ENCODE measurements around the gene CHAC2.
"Not testable (repeated sequence)": the region's sequence is repeated elsewhere in the genome, so short reads cannot be mapped to it uniquely, and the experiment has no call there.

CHAC2 gene

DNA sequence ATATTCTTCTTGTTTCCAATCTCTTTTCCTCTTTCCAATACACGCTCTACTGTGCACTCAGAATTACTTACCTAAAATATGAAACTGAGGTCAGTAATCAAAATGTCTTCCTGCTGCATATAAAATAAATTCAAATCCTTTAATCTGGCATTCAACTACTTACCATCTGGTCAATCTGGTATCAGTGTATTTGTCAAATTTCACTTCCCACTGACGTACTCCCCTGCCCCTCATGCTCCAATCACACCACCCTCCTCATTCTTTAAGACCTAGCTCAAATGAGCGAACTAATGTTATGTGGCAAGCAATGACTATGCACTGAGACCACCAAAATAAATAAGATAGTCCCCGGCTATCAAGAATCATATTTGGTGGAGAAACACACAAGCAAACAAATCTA, 12.5 kb downstream of the CHAC2 start:
- DNase-seq, result no peak

DNA sequence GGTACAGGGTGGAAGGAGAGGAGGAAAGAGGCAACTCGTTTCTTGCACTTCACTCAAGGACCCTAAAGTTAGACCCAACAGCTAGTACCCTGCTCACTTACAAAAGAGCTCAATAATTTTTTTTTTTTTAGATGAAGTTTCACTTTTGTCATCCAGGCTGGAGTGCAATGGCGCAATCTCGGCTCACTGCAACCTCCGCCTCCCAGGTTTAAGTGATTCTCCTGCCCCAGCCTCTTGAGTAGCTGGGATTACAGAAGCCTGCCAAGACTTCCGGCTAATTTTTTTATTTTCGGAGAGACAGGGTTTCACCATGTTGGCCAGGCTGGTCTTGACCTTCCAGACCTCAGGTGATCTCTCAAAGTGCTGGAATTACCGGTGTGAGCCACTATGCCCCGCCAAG, 15.1 kb downstream of the CHAC2 start:
- DNase-seq, result no peak

DNA sequence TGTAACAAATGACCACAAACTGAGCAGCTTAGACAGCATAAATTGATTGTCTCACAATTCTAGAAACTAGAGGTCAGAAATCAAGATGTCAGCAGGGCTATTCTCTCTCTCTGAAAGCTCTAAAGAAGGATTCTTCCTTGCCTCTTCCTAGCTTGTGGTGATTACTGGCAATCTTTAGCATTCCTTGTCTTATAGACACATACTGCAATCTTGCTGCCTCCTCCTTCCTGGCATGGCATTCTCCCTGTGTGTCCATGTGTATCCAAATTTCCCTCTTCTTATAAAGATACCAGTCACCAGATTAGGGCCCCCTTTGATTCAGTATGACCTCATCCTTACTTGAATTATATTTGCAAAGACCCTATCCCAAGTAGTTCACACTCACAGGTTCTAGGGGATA, 16.8 kb downstream of the CHAC2 start:
- DNase-seq, result no peak

DNA sequence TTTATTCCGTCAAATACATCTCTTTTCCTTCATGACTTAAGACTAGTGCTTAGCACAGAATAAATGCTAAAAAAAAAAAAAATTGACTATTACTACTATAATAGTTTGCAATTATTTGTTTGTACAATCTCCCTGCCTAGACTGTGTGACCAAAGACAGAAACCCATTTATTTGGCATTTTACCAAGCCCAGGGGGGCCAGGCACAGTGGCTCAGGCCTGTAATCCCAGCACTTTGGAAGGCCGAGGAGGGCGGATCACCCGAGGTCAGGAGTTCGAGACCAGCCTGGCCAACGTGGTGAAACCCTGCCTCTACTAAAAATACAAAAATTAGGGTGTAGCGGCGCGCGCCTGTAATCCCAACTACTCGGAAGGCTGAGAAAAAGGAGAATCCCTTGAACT, 17.8 kb downstream of the CHAC2 start:
- no peak for DNase-seq

DNA sequence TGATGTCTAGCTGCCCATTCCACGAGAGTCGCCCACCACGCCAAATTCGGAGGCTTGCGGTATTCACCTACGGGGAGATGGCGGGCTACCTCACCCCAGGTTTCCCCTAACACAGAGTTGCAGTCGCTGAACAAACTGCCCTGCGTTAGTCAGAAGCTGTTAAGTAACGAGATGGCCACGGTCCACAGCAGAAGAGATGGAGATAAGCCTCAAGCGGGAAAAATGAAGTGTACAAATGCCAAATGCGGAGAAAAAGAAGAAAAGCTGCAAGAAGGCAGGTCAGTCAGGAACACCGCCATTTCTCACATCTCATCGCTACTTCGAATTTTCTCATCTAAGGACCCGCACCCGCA, 18.7 kb downstream of the CHAC2 start:
- DNase-seq, result no peak

DNA sequence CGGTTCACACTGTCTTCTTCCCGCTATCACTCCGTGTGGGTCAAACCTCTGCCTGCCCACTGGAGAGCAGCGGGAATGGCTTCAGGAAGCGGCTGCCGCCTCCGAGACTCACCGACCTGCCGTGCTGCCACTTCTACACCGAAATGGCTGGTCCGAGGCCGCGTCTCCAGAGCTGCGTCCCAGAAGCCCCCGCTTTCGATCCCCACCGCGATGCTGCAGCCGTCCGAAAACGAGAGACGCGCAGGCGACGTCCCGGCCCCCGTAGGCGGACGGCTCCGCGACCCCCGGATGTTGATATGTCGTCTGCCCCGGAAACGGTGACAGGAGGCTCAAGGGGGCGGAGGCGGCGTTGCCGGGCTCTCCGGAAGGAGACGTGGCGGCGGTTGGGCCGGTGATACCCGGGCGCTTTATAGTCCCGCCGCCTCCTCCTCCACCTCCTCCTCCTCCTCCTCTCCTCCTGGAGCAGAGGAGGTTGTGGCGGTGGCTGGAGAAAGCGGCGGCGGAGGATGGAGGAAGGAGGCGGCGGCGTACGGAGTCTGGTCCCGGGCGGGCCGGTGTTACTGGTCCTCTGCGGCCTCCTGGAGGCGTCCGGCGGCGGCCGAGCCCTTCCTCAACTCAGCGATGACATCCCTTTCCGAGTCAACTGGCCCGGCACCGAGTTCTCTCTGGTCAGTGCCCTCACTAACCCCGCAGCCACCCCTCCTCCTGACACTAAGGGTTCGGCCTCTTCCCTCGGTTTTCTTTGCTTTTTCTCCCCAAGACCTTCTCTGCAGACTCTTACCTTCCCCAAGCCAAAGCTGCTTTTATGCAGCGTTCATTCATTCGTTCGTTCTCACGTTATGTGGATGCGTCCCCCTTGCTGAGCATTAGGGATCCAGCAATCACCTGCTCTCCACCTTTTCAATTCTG, 19.4 kb downstream of the CHAC2 start, which contains the start of the genes ASB3 and ERLEC1:
TSS of gene ASB3 (minus strand) at position 249 of the 909 bp plus-strand sequence. CDS start 21,381 bp downstream, outside the sequence.
TSS of gene ERLEC1 (plus strand) at position 340 of the 909 bp plus-strand sequence. CDS start at position 507, 167 bp downstream.
- DNase-seq, result peak; percentile 88

DNA sequence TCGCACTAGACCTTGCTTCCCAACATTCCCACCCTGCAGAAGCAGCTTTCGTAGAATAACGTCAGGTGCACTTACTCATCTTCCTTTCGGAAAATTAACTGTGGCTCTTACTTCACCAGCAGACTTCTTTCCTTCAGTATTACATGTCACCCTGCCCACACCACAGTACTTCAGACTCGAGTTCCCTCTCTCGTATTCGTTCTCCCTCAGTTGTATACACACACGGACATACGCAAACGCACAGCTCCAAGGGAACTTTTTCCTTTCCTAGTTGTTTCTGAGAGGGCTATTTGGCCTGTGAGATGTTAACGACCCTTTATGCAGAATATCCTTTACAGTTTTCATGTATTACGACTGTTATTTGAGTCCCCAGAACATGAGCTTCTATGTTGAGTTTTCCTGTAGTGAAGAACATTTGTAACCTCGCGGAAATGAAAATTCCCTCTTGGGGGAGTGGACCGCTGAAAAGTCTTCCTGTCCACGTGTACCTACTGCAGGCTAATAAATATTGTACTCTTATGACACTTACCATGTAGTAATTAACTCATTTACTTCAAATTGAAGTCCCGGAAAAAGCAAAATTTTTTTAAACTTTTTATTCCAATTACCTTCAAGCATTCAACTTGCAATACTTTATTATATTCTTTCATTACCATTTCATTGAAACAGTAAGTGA, 20.1 kb downstream of the CHAC2 start:
- no peak for DNase-seq

DNA sequence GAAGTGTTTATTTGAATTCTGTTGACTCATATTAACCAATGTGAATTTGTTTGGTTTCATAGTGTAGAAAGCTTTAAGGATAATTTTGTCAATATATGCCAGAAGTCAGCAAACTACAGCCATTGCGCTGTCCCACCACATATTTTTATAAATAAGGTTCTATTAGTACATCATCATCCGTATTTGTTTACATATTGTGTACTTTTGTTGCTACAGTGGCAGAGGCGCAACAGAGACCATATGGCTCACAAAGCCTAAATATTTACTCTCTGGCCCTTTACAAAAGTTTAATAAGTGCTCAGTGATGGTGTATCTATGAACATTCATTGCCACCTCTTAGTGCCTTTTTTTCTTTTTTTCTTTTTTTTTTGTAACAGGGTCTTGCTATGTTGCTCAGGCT, 25.7 kb downstream of the CHAC2 start:
- DNase-seq, result no peak

DNA sequence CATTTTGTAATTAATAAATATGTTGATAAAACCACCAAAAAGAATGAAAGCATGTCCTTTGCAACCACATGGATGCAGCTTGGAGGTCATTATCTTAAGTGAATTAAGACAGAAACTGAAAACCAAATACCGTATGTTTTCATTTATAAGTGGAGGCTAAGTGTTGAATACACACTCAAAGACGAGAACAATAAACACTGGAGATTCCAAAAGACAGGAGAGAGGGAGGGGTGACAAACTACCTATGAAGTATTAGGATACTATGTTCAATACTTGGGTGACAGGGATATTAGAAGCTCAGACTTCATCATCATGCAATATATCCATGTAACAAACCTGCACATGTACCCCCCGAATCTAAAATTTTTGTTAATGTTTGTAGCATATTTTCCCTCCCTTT, 26.2 kb downstream of the CHAC2 start:
- DNase-seq, result no peak

DNA sequence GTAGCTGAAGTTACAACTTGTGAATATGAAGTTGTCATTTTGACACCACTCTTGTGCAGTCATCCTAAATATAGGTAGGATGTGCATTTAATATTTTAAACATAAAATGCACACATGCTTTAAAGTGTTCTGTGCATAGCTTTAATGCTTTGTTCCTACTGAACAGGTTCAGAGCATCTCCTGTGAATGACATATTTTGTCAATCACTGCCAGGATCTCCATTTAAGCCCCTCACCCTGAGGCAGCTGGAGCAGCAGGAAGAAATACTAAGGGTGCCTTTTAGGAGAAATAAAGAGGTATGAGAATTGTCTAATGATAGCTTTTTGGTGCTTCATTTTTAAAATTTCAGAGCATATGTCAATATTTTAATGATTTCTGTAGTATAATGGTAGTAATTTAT, 33.9 kb downstream of the CHAC2 start:
- no peak for DNase-seq

DNA sequence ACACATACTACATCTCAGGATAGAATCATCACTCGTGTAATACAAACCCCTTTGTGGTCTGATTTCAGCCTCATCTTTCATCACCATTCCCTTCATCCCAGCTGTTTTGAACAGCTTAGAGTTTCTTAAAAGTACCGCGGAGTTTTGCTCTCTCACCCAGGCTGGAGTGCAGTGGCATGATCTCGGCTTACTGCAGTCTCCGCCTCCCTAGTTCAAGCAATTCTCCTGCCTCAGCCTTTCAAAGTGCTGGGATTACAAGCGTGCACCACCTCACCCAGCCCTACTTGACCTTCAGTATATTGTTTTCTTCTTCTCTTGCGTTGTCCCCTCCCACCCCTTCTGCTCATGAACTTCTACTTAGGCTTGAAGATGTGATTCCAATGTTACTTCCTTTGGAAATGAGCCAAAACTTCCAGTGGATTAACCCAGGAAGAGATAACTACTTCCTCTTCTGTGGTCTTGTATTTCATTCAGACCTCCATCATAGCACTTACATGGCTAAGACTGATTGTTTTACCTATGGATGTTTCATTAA, 35.1 kb downstream of the CHAC2 start:
- DNase-seq, result no peak

DNA sequence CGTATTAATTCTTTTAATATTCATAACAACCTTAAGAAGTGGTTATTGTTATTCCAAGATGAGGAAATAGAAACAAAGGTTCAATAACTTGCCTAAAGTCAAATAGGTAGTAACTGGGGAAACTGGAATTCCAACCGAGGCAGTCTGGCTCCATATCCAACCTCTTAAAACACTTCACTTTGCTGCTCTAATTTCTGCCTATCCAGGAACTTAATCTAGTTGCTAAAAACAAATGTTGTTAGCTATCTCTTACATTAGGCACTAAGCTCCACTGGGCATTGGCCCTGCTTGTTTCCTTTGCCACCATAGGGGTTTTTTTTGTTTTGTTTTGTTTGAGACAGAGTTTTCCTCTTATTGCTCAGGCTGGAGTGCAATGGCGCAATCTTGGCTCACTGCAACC, 44.0 kb downstream of the CHAC2 start:
- no peak for DNase-seq

DNA sequence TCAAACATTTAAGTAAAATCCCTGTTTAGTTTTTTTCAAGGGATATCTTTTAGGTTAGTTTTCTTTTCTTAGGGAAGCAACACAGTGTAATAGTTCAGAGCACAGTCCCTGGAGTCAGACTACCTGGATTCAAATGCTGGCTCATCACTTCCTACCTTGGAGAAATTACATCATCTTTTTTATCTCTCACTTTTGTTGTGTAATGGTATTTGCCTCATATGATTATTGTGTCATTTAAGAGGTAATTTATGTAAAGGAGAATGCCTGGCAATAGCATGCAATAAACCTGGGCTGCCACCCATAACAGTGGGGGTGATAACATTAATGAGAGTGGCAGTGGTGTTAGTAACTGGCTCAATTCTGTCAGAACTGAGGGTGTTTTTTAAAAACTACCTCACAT, 45.5 kb downstream of the CHAC2 start:
- no peak for DNase-seq

DNA sequence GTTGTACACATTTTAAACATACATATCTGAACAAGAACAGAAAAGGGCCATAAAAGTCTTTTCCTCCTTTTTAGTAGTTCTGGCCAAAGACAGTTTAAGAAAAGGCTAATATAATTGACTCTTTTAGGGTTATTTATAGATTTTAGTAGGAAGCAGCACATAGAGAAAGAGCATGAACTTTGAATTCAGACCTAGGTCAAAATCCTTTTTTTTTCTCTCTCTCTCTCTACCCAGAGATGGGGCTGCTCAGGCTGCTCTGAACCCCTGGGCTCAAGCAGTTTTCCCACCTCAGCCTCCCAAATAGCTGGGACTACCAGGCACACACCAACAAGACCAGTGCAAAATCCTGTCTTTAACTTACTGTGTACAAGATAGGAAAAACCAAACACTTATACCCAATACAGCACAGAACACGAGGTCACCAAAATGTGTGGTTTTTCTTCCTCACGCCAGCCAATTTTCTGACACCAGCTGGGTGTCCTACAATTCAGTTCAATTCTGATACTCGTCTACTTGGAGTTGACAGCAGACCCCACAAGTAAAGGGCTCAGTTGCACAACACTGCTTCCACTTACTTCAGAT, 51.3 kb downstream of the CHAC2 start:
- no peak for DNase-seq

DNA sequence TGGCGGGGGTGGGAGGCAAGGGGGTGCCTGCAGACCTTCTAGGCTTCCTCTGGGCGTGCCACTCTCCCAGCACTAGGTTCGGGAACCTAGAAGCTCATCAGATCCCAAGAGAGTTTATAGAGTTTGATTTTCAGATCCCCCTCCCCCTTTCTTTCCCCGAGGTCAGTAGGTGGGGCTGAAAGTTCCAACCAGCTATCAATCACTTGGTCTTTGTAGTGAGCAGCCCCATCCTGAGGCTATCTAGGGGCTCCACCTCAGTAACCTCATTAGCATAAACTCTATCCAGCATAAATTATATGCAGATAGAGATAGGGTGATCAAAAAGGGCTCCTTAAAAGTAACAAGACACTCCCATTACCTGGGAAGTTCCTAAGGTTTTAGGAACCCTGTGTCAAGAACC, 52.0 kb downstream of the CHAC2 start:
- DNase-seq, result no peak

DNA sequence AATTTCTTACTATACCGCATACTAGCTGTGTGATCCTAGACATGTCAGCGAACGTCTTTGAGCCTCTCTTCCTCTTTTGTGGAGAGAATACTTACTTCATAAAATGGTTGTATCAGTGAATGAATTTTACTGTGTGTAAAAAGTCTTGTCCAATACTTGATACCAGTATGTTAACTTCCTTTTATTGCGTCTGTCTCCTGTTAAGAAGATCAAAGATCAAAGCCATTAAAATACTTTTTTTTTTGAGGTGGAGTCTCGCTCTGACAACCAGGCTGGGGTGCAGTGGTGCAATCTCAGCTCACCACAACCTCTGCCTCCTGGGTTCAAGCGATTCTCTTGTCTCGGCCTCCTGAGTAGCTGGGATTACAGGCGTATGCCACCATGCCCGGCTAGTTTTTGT, 52.4 kb downstream of the CHAC2 start:
- no peak for DNase-seq

DNA sequence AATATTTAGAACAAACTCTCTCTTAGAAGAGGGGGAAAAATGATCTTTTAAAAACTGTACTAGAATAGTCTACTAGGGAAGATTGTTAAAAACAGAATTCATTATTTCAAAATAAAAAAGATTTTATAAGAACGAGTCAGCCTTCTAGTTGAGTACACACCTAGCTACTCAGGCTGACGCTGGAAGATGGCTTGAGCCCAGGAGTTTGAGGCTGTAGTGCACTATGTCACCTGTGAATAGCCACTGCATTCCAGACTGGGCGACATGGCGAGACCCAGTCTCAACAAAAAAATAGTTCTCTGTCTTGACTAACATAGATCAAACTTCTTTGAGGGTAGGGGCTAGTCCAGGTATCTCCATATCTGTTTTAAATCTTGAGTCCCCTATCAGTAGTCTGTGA, 53.1 kb downstream of the CHAC2 start:
- DNase-seq, result no peak

DNA sequence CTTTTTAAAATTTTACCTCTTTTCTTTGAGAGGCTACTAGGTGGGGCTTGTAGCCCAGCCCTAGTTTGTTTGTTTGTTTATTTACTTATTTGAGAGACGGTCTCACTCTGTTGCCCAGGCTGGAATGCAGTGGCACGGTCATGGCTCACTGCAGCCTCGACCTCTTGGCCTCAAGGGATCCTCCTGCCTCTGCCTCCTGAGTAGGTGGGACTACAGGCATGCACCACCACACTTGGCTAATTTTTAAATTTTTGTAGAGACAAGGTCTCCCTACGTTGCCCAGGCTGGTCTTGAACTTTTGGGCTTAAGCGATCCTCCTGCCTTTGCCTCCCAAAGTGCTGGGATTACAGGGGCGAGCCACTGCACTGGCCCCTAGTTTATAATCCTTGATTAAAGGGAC, 54.2 kb downstream of the CHAC2 start:
- DNase-seq, result no peak

DNA sequence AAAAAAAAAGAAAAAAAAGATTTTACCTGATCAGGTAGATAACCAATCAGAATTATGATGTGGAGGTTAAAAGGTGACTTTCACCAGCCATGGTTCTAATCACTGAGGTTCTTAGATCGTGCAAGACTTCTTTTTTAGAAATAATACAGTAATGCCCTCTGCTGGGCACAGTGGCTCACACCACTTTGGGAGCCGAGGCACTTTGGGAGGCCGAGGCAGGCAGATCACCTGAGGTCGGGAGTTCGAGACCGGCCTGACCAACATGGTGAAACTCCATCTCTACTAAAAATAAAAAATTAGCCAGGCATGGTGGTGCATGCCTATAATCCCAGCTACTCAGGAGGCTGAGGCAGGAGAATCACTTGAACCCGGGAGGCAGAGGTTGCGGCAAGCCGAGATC, 56.0 kb downstream of the CHAC2 start:
- not testable (repeated sequence) for DNase-seq
